Panc1 (cell line): ENCODE data around the gene ANXA6. TPM values are rescaled to one million over a fixed set of nuclear protein-coding genes. Genes with fewer than 3 reads are reported as not detected.

ENCODE experiments used
- ATAC-seq: fragments of 200-7000 bp; cut with Tn5 transposase; 2 replicates; pipeline ENCODE4 v1.9.1; 2020; ENCODE audit warnings: mild to moderate bottlenecking, moderate library complexity
- BruUV-seq: library from RNA; stranded (reverse); fragments of 400-500 nt; replicated peaks from 2 replicates; lab custom pipeline; 2021; lab: Mats Ljungman, UMichigan
- CTCF ChIA-PET: fragments of 300-600 bp; sonication (Branson Sonifier 250); formaldehyde crosslinking; loops from one replicate; lab custom pipeline; 2022; ENCODE audit warnings: antibody characterized with exemption; lab: Charles Lee
- POLR2A ChIA-PET: fragments of 300-600 bp; sonication (Branson Sonifier 250); formaldehyde crosslinking; loops from one replicate; lab custom pipeline; 2022; ENCODE audit warnings: antibody characterized with exemption; lab: Charles Lee
- DNase-seq: peaks from one replicate; pipeline ENCODE4 v3.0.0-alpha.2; 2010; ENCODE audit warnings: low read depth, low spot score
- H3K27ac ChIP-seq: 2 replicates; pipeline ENCODE4 v1.5.1; 2011; ENCODE audit warnings: mild to moderate bottlenecking, low read length, inconsistent platforms
- H3K27me3 ChIP-seq: fragments of 200-500 bp; sonication (Bioruptor generic); 2 replicates; pipeline ENCODE4 v1.6.0; 2014; ENCODE audit warnings: low read length, inconsistent platforms; ENCODE audit not compliant: control insufficient read depth, insufficient read depth
- H3K36me3 ChIP-seq: fragments of 200-500 bp; sonication (Bioruptor generic); 2 replicates; pipeline ENCODE4 v1.5.1; 2014; ENCODE audit warnings: inconsistent platforms, mild to moderate bottlenecking, low read length, moderate library complexity; ENCODE audit not compliant: control insufficient read depth, insufficient read depth
- H3K4me1 ChIP-seq: 2 replicates; pipeline ENCODE4 v1.5.1; 2011; ENCODE audit warnings: inconsistent platforms, mild to moderate bottlenecking, low read length, moderate library complexity; ENCODE audit not compliant: control insufficient read depth, insufficient read depth
- H3K4me3 ChIP-seq, 2 experiments: 2 replicates each; pipeline ENCODE4 v1.5.1; 2011 to 2012; ENCODE audit warnings: low read depth in 2 of 2, low read length in 2 of 2, mild to moderate bottlenecking in 2 of 2, inconsistent platforms in 1 of 2, moderate library complexity in 1 of 2
- H3K9me3 ChIP-seq: fragments of 200-500 bp; sonication (Bioruptor generic); 2 replicates; pipeline ENCODE4 v1.5.1; 2014; ENCODE audit warnings: low read depth, mild to moderate bottlenecking, inconsistent platforms, low read length, moderate library complexity; ENCODE audit not compliant: control insufficient read depth, insufficient read depth
- CTCF ChIP-seq: fragments of 450-650 bp; IDR thresholded peaks from 2 replicates; pipeline ENCODE4 v1.5.1; 2017; ENCODE audit warnings: mild to moderate bottlenecking
- POLR2AphosphoS5 ChIP-seq: IDR thresholded peaks from 2 replicates; pipeline ENCODE4 v1.6.1; 2012; ENCODE audit warnings: mild to moderate bottlenecking, low read depth, low read length, moderate library complexity
- REST ChIP-seq, 2 experiments: IDR thresholded peaks; 2 replicates each; pipeline ENCODE4 v1.6.1; 2011 to 2012; ENCODE audit warnings: low read depth in 2 of 2, control low read depth in 1 of 2, low read length in 1 of 2, mild to moderate bottlenecking in 1 of 2, moderate library complexity in 1 of 2; ENCODE audit not compliant: insufficient read depth in 1 of 2
- SIN3A ChIP-seq: IDR thresholded peaks from 2 replicates; pipeline ENCODE4 v1.6.1; 2012; ENCODE audit warnings: low read depth, mild to moderate bottlenecking, low read length, moderate library complexity, borderline replicate concordance; ENCODE audit not compliant: insufficient read depth
- TCF7L2 ChIP-seq: IDR thresholded peaks from 2 replicates; pipeline ENCODE4 v1.6.1; 2011; ENCODE audit warnings: mild to moderate bottlenecking, low read depth, low read length, inconsistent platforms
- in situ Hi-C: cut with HindIII; loops from 2 replicates; pipeline ENCODE4 v1.10.0; 2016; ENCODE audit warnings: low sequenced_read_pairs, low pct_unique_long_range_greater_than_20kb
- intact Hi-C: fragments of 100-400 bp; cut with micrococcal nuclease; formaldehyde crosslinking; loops from one replicate; pipeline ENCODE4 v1.10.0; 2022; ENCODE audit not compliant: unreplicated experiment
- total RNA-seq: library from RNA; stranded (reverse); gene quantifications from one replicate; pipeline ENCODE4 v1.2.1, GENCODE V29; 2021; ENCODE audit not compliant: unreplicated experiment

Gene ANXA6
- total RNA-seq, 1 experiment from 2014 or later: 60.0 TPM

- H3K27me3 ChIP-seq: no peaks in the 10 kb centered on the region
- BruUV-seq: no TSS peak
- no peak overlapping the region for H3K4me3 ChIP-seq
- H3K36me3 ChIP-seq: no peaks in the 10 kb centered on the region
- DNase-seq (no peak), ATAC-seq (no peak)
- intact Hi-C loops (no loop called here), in situ Hi-C loops (no loop called here)
- TF ChIP-seq CTCF (no peak), TCF7L2 (no peak), REST (IDR thresholded peaks at IDR 0.05; ENCODE audit: insufficient read depth in 1 of 2, low read depth in 2 of 2, low read length in 1 of 2) (no peak), SIN3A (no peak), POLR2AphosphoS5 (no peak)
- H3K27ac ChIP-seq: no peak overlapping the region
- no peaks in the 10 kb centered on the region for H3K9me3 ChIP-seq
- CTCF ChIA-PET: no interaction called here
- POLR2A ChIA-PET: no interaction called here
- no peaks in the 10 kb centered on the region for H3K4me1 ChIP-seq
Observed at GRCh38 chr5:151137067-151137825, 20.3 kb downstream of the ANXA6 start.

GRCh38 chr5:151134228-151134627, 23.4 kb downstream of the ANXA6 start:
- Histone ChIP-seq H3K9me3 (no peaks in the 10 kb centered on the region), H3K27me3 (no peaks in the 10 kb centered on the region), H3K4me1 (no peaks in the 10 kb centered on the region), H3K36me3 (no peaks in the 10 kb centered on the region), H3K4me3 (no peak overlapping the region), H3K27ac (no peak overlapping the region)
- DNase-seq (no peak), ATAC-seq (no peak)
- intact Hi-C loops: no loop called here
- in situ Hi-C loops: no loop called here
- ChIA-PET POLR2A (no interaction called here), CTCF (no interaction called here)
- no TSS peak for BruUV-seq
- no peak for TF ChIP-seq SIN3A

- ChIA-PET CTCF (no interaction called here), POLR2A (no interaction called here)
- intact Hi-C loops (no loop called here), in situ Hi-C loops (no loop called here)
- no peaks in the 10 kb centered on the region for H3K4me1 ChIP-seq
- DNase-seq: no peak
- no peak overlapping the region for H3K4me3 ChIP-seq
- H3K36me3 ChIP-seq: no peaks in the 10 kb centered on the region
- no peak overlapping the region for H3K27ac ChIP-seq
- TF ChIP-seq SIN3A (no peak), REST (IDR thresholded peaks at IDR 0.05; ENCODE audit: insufficient read depth in 1 of 2, low read depth in 2 of 2, low read length in 1 of 2) (no peak), POLR2AphosphoS5 (no peak), CTCF (no peak), TCF7L2 (no peak)
- no peaks in the 10 kb centered on the region for H3K27me3 ChIP-seq
- no TSS peak for BruUV-seq
- H3K9me3 ChIP-seq: no peaks in the 10 kb centered on the region
- ATAC-seq: no peak
Observed at GRCh38 chr5:151132963-151133362, 24.6 kb downstream of the ANXA6 start.
